Measurements from ENCODE around the gene WASF3.

- TF ChIP-seq CTCF (IDR thresholded peaks at IDR 0.05) (no peak), POLR2A (IDR thresholded peaks at IDR 0.05) (no peak)
These were observed 42.4 kb downstream of the WASF3 start for GRCh38 chr13:26599860-26600259.

Measured in esophagus squamous epithelium (tissue), 4 donors.